ENCODE measurements around the gene PYROXD2. TPM values are rescaled to one million over a fixed set of nuclear protein-coding genes. Genes with fewer than 3 reads are reported as not detected.

The PYROXD2 gene
- polyA plus RNA-seq, 1 experiment: 23.1 TPM

DNA sequence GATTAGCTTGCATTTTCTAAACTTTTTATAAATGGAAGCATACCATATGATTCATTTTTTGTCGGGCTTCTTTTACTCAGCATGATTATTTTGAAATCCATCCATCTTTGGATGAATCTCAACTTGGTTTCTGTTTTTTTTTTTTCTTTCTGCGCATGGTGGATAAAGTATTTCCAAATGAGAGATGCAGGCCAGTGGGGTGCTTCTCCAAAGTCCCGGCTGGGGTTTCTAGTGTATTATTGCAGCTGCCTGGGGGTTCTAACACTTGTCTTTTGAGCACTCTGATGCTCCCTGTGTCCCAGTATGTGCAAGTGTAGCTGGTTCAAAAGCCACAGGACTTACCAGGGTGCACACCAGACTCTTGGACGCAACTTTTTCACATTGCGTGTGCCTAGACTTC is 76.1 kb downstream of the PYROXD2 start:
- ChIA-PET CTCF (interaction anchor here (0.8 kb wide), 1 partner anchor 9 kb away, joined by 3 read pairs; no protein-coding TSS in a partner anchor), POLR2A (no interaction called here)
- H3K4me3 ChIP-seq (ENCODE audit: low read depth, low read length): no peak overlapping the region

GRCh38 chr10:98338318-98338717 is 76.7 kb downstream of the PYROXD2 start:
- Histone ChIP-seq H3K36me3 (ENCODE audit: control insufficient read depth, insufficient read depth, low read length) (no peaks in the 10 kb centered on the region), H3K27me3 (ENCODE audit: control insufficient read depth, insufficient read depth, low read length) (no peaks in the 10 kb centered on the region; the same call in 1 of the 2 replicates), H3K4me3 (ENCODE audit: low read depth, low read length) (no peak overlapping the region)
- TF ChIP-seq CTCF (IDR thresholded peaks at IDR 0.05; ENCODE audit: insufficient read depth, low read depth, low read length): no peak
- no peak for DNase-seq (ENCODE audit: low read depth)
- POLR2A ChIA-PET: no interaction called here
- CTCF ChIA-PET: interaction anchor here (0.7 to 0.8 kb wide), 2 partner anchors 10 to 14 kb away, joined by 3 read pairs; no protein-coding TSS in a partner anchor

More for the DNA sequence above, 76.1 kb downstream of the PYROXD2 start:
- H3K27me3 ChIP-seq (ENCODE audit: control insufficient read depth, insufficient read depth, low read length): no peaks in the 10 kb centered on the region; the same call in 1 of the 2 replicates
- DNase-seq (ENCODE audit: low read depth): no peak
- no peaks in the 10 kb centered on the region for H3K36me3 ChIP-seq (ENCODE audit: control insufficient read depth, insufficient read depth, low read length)
- no peak for TF ChIP-seq CTCF (IDR thresholded peaks at IDR 0.05; ENCODE audit: insufficient read depth, low read depth, low read length)

DNA sequence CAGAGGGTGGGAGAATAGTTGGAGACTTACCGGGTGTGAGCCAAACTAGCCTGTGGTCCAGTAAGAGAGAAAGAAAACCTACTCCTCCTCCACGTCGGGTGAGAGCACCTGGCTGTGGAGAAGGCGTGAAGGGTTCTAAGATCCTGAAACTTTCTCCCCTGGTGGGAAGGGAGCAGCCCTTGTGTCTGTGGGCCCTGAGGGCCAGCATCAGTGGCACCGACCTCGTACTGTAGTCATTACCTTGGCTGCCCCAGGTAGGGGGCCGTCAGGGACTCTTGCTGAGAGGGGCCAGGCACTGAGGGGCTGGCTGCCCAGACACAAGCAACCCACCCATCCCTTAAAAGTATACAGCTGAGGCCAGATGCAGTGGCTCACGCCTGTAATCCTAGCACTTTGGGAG is 77.5 kb downstream of the PYROXD2 start:
- Histone ChIP-seq H3K36me3 (ENCODE audit: control insufficient read depth, insufficient read depth, low read length) (no peaks in the 10 kb centered on the region), H3K27me3 (ENCODE audit: control insufficient read depth, insufficient read depth, low read length) (no peaks in the 10 kb centered on the region; the same call in 1 of the 2 replicates), H3K4me3 (ENCODE audit: low read depth, low read length) (no peak overlapping the region)
- ChIA-PET POLR2A (no interaction called here), CTCF (interaction anchor here (1.7 kb wide), 1 partner anchor 9 kb away, joined by 5 read pairs; no protein-coding TSS in a partner anchor)
- no peak for TF ChIP-seq CTCF (IDR thresholded peaks at IDR 0.05; ENCODE audit: insufficient read depth, low read depth, low read length)
- no peak for DNase-seq (ENCODE audit: low read depth)

Small RNA genes lying within 50 kb of the gene (small RNA-seq; reads per million reads assigned to genes)
- gene MIR4685 (ENCODE audit: insufficient read length, low read depth, low replicate concordance): not detected

Other genes with a start within 250 kb of the PYROXD2 start
- 67.9 and 75.5 TPM in 2 replicates for gene LOXL4, start 147.0 kb downstream of the PYROXD2 start, polyA plus RNA-seq (2011; rRNA removed)
- 45.8 and 88.8 TPM in 2 replicates for gene HPS1, start 31.8 kb upstream of the PYROXD2 start, polyA plus RNA-seq (2011; rRNA removed)